GM12892 (cell line): Measurements from ENCODE around the gene EEF2K.

Experiments
- POLR2A ChIP-seq: IDR thresholded peaks from 2 replicates; pipeline ENCODE4 v1.6.1; 2011; ENCODE audit warnings: low read depth, low read length, control low read depth
- POLR2AphosphoS5 ChIP-seq: IDR thresholded peaks from 2 replicates; pipeline ENCODE4 v1.6.1; 2011; ENCODE audit warnings: low read depth, low read length, control low read depth
- TAF1 ChIP-seq: IDR thresholded peaks from 2 replicates; pipeline ENCODE4 v1.6.1; 2011; ENCODE audit warnings: low read depth, mild to moderate bottlenecking, control low read depth, low read length, borderline replicate concordance

DNA sequence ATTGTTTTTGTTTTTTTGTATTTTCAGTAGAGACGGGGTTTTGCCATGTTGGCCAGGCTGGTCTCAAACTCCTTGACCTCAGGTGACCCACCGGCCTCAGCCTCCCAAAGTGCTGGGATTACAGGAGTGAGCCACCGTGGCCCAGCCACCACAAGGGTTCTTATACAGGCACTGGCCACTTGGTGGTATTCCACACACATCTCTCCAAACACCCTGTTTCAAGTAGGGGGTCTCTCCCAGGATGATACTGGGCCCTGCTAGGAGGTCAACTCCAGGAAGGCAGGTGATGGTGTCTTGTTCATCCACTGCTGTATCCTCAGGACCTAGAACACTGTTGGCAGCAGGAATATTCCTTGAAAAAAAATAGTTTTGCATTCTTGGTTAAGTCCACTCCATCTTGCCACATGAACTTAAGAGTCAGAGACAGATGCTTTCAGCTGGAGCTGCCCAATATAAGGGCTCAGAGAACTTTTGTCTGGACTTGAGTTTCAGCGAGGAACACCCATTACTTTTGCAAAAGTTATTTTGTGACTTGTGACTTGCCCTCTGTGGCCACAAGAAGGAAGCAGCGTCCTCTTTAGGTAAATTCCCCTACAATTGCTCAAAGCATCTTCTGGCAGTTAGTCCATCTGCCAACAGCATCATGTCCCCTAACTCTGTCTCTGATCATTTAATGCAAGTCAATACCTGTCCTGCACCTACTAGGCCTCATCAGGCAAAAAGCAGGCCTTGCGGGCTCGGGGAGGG, 7.4 kb upstream of the EEF2K start:
- TF ChIP-seq POLR2AphosphoS5 (no peak), POLR2A (no peak), TAF1 (no peak)
